Esophagus squamous epithelium (tissue), 5 donors: ENCODE results near the gene ADAMTS3. TPM values are rescaled to one million over a fixed set of nuclear protein-coding genes. Genes with fewer than 3 reads are reported as not detected.

Experiments
- DNase-seq: peaks from one replicate; lab custom pipeline; 2025; lab: John Stamatoyannopoulos, UW
- H3K27ac ChIP-seq, 4 donors: fragments of 200-600 bp; sonication (generic); one replicate each; pipeline ENCODE4 v1.5.1; 2016 to 2019; ENCODE audit warnings: mild to moderate bottlenecking in 1 of 4
- H3K27me3 ChIP-seq, 4 donors: fragments of 200-600 bp; sonication (generic); 1 replicate in 3 of 4; 2 replicates in 1 of 4; pipeline versions ENCODE4 v1.5.1 to v1.6.0; 2017 to 2021; ENCODE audit warnings: antibody characterized with exemption in 1 of 4
- H3K36me3 ChIP-seq, 3 donors: fragments of 200-600 bp; sonication (generic); one replicate each; pipeline ENCODE4 v1.5.1; 2016 to 2019
- H3K4me1 ChIP-seq, 3 donors: fragments of 200-600 bp; sonication (generic); one replicate each; pipeline ENCODE4 v1.5.1; 2017 to 2019
- H3K4me3 ChIP-seq, 4 donors: fragments of 200-600 bp; sonication (generic); 1 replicate in 3 of 4; 2 replicates in 1 of 4; pipeline ENCODE4 v1.5.1; 2016 to 2019; ENCODE audit warnings: mild to moderate bottlenecking in 2 of 4, moderate library complexity in 1 of 4
- H3K9me3 ChIP-seq, 3 donors: fragments of 200-600 bp; sonication (generic); one replicate each; pipeline ENCODE4 v1.5.1; 2016 to 2019
- CTCF ChIP-seq, 6 experiments: fragments of 450-650 bp in 4 of 6; fragments of 200-600 bp in 2 of 6; sonication (generic) in 2 of 6; IDR thresholded peaks; one replicate each; pipeline ENCODE4 v1.5.1; 2016 to 2019; ENCODE audit warnings: antibody characterized with exemption in 6 of 6, mild to moderate bottlenecking in 4 of 6, moderate library complexity in 4 of 6
- POLR2A ChIP-seq, 4 donors: fragments of 450-650 bp; IDR thresholded peaks; one replicate each; pipeline ENCODE4 v1.6.1; 2017; ENCODE audit warnings: antibody characterized with exemption in 4 of 4, mild to moderate bottlenecking in 4 of 4, moderate library complexity in 3 of 4
- WGBS, 2 donors: methylation state at CpG; one replicate each; pipeline ENCODE4 v1.1.5; 2018; 5-methylcytosine and 5-hydroxymethylcytosine counted together
- intact Hi-C: fragments of 100-400 bp; cut with DNase I; formaldehyde crosslinking; loops from one replicate; pipeline ENCODE4 v1.15.0; 2022
- total RNA-seq, 4 donors: library from RNA; depleted of rRNA; stranded (reverse); fragments of >200 nt; gene quantifications; one replicate each; pipeline ENCODE4 v1.1.0, GENCODE V29; 2016
- donor health status: DM: yes; HTN: yes; CAD: no.

ADAMTS3 gene
- total RNA-seq, 4 donors from 2014 or later, result 0.15 to 0.57 (median 0.18) TPM; not detected in 1

DNA sequence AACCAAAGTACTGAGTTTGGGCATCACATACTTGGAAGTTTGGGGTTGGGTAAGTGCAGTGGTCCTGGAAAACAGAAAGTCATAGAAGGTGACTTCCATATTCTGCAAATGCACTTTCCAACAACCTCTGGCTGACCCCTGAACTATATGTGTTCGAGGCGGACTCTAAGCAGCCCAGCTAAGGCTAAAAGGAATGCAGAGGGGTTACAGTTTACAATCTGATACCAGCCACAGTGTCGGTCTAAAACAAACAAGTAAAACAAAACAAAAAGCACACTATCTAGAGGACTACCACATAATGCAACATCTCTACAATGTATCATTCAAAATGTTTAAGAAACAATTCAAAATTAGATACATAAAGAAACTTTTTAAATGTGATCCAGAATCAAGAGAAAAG lies 185.6 kb downstream of the ADAMTS3 start:
- H3K4me3 ChIP-seq, result no peak overlapping the region
- no peaks in the 10 kb centered on the region for H3K36me3 ChIP-seq
- H3K27me3 ChIP-seq, result no peaks in the 10 kb centered on the region
- no peak for TF ChIP-seq CTCF (IDR thresholded peaks at IDR 0.05)
- no peak for TF ChIP-seq POLR2A (IDR thresholded peaks at IDR 0.05)
- DNase-seq, result no peak
- WGBS, 2 donors, result 47 to 60% methylated on average over 3 of the region's 3 CpGs
- intact Hi-C loops, result no loop called here
- no peak overlapping the region for H3K27ac ChIP-seq
- H3K9me3 ChIP-seq, result no peaks in the 10 kb centered on the region
- no peaks in the 10 kb centered on the region for H3K4me1 ChIP-seq

- no peak overlapping the region for H3K4me3 ChIP-seq
- no peaks in the 10 kb centered on the region for H3K4me1 ChIP-seq
- H3K27ac ChIP-seq, result no peak overlapping the region
- H3K36me3 ChIP-seq, result no peaks in the 10 kb centered on the region
- WGBS, 2 donors, result 72 to 75% methylated on average over 2 of the region's 2 CpGs
- DNase-seq, result no peak
- no peaks in the 10 kb centered on the region for H3K9me3 ChIP-seq
- intact Hi-C loops, result no loop called here
- TF ChIP-seq CTCF (IDR thresholded peaks at IDR 0.05) (no peak), POLR2A (IDR thresholded peaks at IDR 0.05) (no peak)
- no peaks in the 10 kb centered on the region for H3K27me3 ChIP-seq
Measured at GRCh38 chr4:72378901-72379300, 190.1 kb downstream of the ADAMTS3 start.

DNA sequence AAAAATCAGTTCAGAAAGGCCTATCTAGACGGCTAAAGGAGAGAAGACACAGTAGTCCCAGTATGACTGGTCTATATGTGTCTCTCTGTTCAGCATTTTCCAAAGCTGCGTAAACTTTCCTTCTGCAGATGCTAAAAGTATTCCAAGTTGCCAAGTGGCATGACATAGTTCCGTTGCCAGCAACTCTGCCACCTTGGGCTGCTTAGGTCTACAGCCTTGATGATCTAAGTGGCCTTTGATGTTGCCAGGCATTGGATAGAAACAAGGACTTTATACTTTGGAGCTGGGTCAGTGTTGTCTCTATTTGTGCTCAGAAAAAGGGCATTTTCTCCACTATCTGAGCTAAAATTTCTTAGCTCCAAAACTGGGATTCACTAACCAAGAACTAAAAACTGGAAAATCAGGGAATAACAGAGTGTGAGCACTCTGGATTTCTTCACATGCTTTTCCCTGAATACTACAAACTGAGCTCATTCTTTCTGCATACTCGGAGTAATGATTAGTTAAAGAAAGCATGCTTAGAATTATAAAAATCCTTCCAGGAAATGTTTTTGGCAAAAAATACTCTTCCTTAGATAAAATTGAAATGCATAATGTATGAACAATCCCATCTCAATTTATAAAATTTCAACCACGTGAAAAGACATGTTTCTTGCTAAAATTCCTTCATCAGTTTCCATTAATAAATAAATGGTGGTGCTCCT lies 191.4 kb downstream of the ADAMTS3 start:
- no peak for DNase-seq
- intact Hi-C loops, result no loop called here
- no peaks in the 10 kb centered on the region for H3K4me1 ChIP-seq
- H3K27ac ChIP-seq, result no peak overlapping the region
- no peak overlapping the region for H3K4me3 ChIP-seq
- H3K36me3 ChIP-seq, result no peaks in the 10 kb centered on the region
- no peak for TF ChIP-seq CTCF (IDR thresholded peaks at IDR 0.05)
- no peak for TF ChIP-seq POLR2A (IDR thresholded peaks at IDR 0.05)
- 80% methylated on average over 4 to 5 of the region's 5 CpGs for WGBS, 2 donors
- no peaks in the 10 kb centered on the region for H3K27me3 ChIP-seq
- H3K9me3 ChIP-seq, result no peaks in the 10 kb centered on the region

GRCh38 chr4:72376901-72377300 lies 192.1 kb downstream of the ADAMTS3 start:
- no peak for DNase-seq
- intact Hi-C loops, result no loop called here
- H3K27me3 ChIP-seq, result no peaks in the 10 kb centered on the region
- TF ChIP-seq POLR2A (IDR thresholded peaks at IDR 0.05) (no peak), CTCF (IDR thresholded peaks at IDR 0.05) (no peak)
- no peaks in the 10 kb centered on the region for H3K9me3 ChIP-seq
- no peaks in the 10 kb centered on the region for H3K36me3 ChIP-seq
- H3K27ac ChIP-seq, result no peak overlapping the region
- H3K4me3 ChIP-seq, result no peak overlapping the region
- no peaks in the 10 kb centered on the region for H3K4me1 ChIP-seq

GRCh38 chr4:72375073-72375736 lies 193.8 kb downstream of the ADAMTS3 start:
- intact Hi-C loops, result no loop called here
- Histone ChIP-seq H3K4me3 (no peak overlapping the region), H3K4me1 (no peaks in the 10 kb centered on the region), H3K36me3 (no peaks in the 10 kb centered on the region), H3K27me3 (no peaks in the 10 kb centered on the region), H3K27ac (no peak overlapping the region), H3K9me3 (no peaks in the 10 kb centered on the region)
- DNase-seq, result no peak
- TF ChIP-seq CTCF (IDR thresholded peaks at IDR 0.05) (no peak), POLR2A (IDR thresholded peaks at IDR 0.05) (no peak)
- WGBS, 2 donors, result 26 to 42% methylated on average over 4 of the region's 4 CpGs
